ENCODE results near the gene QPCTL. TPM values are rescaled to one million over a fixed set of nuclear protein-coding genes. Genes with fewer than 3 reads are reported as not detected.

The QPCTL gene
- total and polyA plus RNA-seq, 9 of the 15 experiments (the other 6 are each of a cell fraction or from before 2014, with no cell fraction given): 0.99 to 31.3 (median 12.7) TPM

GRCh38 chr19:45653634-45654033 lies 38.8 kb upstream of the QPCTL start:
- Histone ChIP-seq H4K20me1 (replicated peaks; ENCODE audit: control insufficient read depth, insufficient read depth, low read length) (no peaks in the 10 kb centered on the region), H3K79me2 (ENCODE audit: control insufficient read depth, insufficient read depth, low read length) (no peaks in the 10 kb centered on the region), H3K4me3 (no peak overlapping the region), H3K9ac (ENCODE audit: insufficient read depth in 1 of 2, low read depth in 2 of 2, low read length in 2 of 2) (peak overlapping the region in 1 of 2 experiments; percentile 43; a peak in 1 of 4 replicates), H2AFZ (ENCODE audit: low read depth, low read length) (no peak overlapping the region), H3K27me3 (ENCODE audit: control insufficient read depth in 2 of 2, insufficient read depth in 2 of 2, low read length in 2 of 2) (no peaks in the 10 kb centered on the region), H3K9me3 (replicated peaks; ENCODE audit: control insufficient read depth, insufficient read depth, low read depth, low read length) (no peaks in the 10 kb centered on the region), H3K4me1 (replicated peaks in 1 of 2; ENCODE audit: control insufficient read depth in 2 of 2, insufficient read depth in 2 of 2, low read length in 2 of 2) (peaks cover 4 to 7% of the 10 kb centered on the region in 2 experiments; a peak in 2 of 5 replicates), H3K36me3 (ENCODE audit: control insufficient read depth, insufficient read depth, low read length) (no peaks in the 10 kb centered on the region), H3K9me1 (ENCODE audit: control insufficient read depth, insufficient read depth, low read length) (no peaks in the 10 kb centered on the region), H3K4me2 (ENCODE audit: insufficient read depth, low read length) (no peak overlapping the region; the same call in 1 of the 2 replicates), H3K27ac (ENCODE audit: extremely low read depth, low read depth, low read length) (no peak overlapping the region)
- 15% methylated on average over 5 of the region's 5 CpGs for WGBS (ENCODE audit: insufficient coverage, low coverage, missing lambda C conversion rate)
- POLR2A ChIA-PET: interaction anchor here (0.6 kb wide), 1 partner anchor 12 kb away, joined by 3 read pairs; no protein-coding TSS in a partner anchor
- in situ Hi-C loops (cut with MboI): no loop called here
- intact Hi-C loops (cut with micrococcal nuclease): no loop called here
- ATAC-seq: peak; percentile 22; the same call in 2 of the 3 replicates
- CTCF ChIA-PET (ENCODE audit: low intra/inter-chr PET ratio): no interaction called here
- BruUV-seq (replicated peaks): no TSS peak
- no peak for DNase-seq (ENCODE audit: extremely low read depth in 1 of 4, low spot score in 3 of 4)
- peak; percentile 44 for FAIRE-seq
- TF ChIP-seq ATF3 (IDR thresholded peaks at IDR 0.05) (0 out of 2 replicates have a peak, but pooled peaks have one; percentile 17), ATF3 (CRISPR knock-in tag; conservative IDR thresholded peaks at IDR 0.05) (no peak), ZNF184 (CRISPR knock-in tag; IDR thresholded peaks at IDR 0.05) (no peak), MEIS2 (IDR thresholded peaks at IDR 0.05; ENCODE audit: partially characterized antibody) (peak; percentile 44), KDM1A (IDR thresholded peaks at IDR 0.05) (peak in 1 of 2 experiments; percentile 9; a peak in 1 of 4 replicates), FOXA3 (CRISPR knock-in tag; conservative IDR thresholded peaks at IDR 0.05 in 1 of 2, IDR thresholded peaks at IDR 0.05 in 1 of 2) (no peak), ZBTB7A (IDR thresholded peaks at IDR 0.05; ENCODE audit: borderline replicate concordance, control insufficient read depth, low read depth, low read length) (peak; percentile 71; the same call in 1 of the 2 replicates)

Data from K562 (cell line).